DMS153 (cell line): ENCODE results near the gene OPN1LW.
A peak's percentile ranks its signal among the peaks of the same experiment; 100 is the strongest.
"Not testable (repeated sequence)": the region's sequence is repeated elsewhere in the genome, so short reads cannot be mapped to it uniquely, and the experiment has no call there.

Source experiments
- DNase-seq: peaks from one replicate; lab custom pipeline; 2025; lab: John Stamatoyannopoulos, UW

The OPN1LW gene

GRCh38 chrX:154135458-154136229 is 8.4 kb upstream of the OPN1LW start:
- no peak for DNase-seq

GRCh38 chrX:154136627-154137161 is 7.3 kb upstream of the OPN1LW start:
- DNase-seq, result peak; percentile 30

- DNase-seq, result no peak
Measured at GRCh38 chrX:154138857-154139256, 5.2 kb upstream of the OPN1LW start.

GRCh38 chrX:154140206-154140605 is 3.8 kb upstream of the OPN1LW start:
- DNase-seq, result no peak

GRCh38 chrX:154140742-154141141 is 3.3 kb upstream of the OPN1LW start:
- no peak for DNase-seq

- no peak for DNase-seq
Measured at GRCh38 chrX:154142386-154142785, 1.7 kb upstream of the OPN1LW start.

- no peak for DNase-seq
Measured at GRCh38 chrX:154142950-154143745, 895 bp upstream of the OPN1LW start.

- DNase-seq, result not testable (repeated sequence)
Measured at GRCh38 chrX:154151030-154151429, 7.0 kb downstream of the OPN1LW start.

- DNase-seq, result not testable (repeated sequence)
Measured at GRCh38 chrX:154156221-154156620, 12.2 kb downstream of the OPN1LW start.

- not testable (repeated sequence) for DNase-seq
Measured at GRCh38 chrX:154157207-154157606, 13.2 kb downstream of the OPN1LW start.

- DNase-seq, result not testable (repeated sequence)
Measured at GRCh38 chrX:154159345-154159744, 15.3 kb downstream of the OPN1LW start.

- not testable (repeated sequence) for DNase-seq
Measured at GRCh38 chrX:154164902-154165301, 20.9 kb downstream of the OPN1LW start.

GRCh38 chrX:154168384-154168783 is 24.3 kb downstream of the OPN1LW start:
- DNase-seq, result not testable (repeated sequence)

- DNase-seq, result not testable (repeated sequence)
Measured at GRCh38 chrX:154172535-154172943, 28.5 kb downstream of the OPN1LW start.

- DNase-seq, result not testable (repeated sequence)
Measured at GRCh38 chrX:154174356-154174755, 30.3 kb downstream of the OPN1LW start.

- not testable (repeated sequence) for DNase-seq
Measured at GRCh38 chrX:154182296-154182695, 38.3 kb downstream of the OPN1LW start, which contains the start of gene OPN1MW. TSS of gene OPN1MW (plus strand) at chrX:154182596. CDS start at chrX:154182678, 82 bp downstream.

GRCh38 chrX:154183794-154184193 is 39.8 kb downstream of the OPN1LW start:
- not testable (repeated sequence) for DNase-seq

- DNase-seq, result not testable (repeated sequence)
Measured at GRCh38 chrX:154192846-154193245, 48.8 kb downstream of the OPN1LW start.

GRCh38 chrX:154194316-154194715 is 50.3 kb downstream of the OPN1LW start:
- DNase-seq, result not testable (repeated sequence)

- not testable (repeated sequence) for DNase-seq
Measured at GRCh38 chrX:154196466-154196865, 52.4 kb downstream of the OPN1LW start.
